GM18868 (cell line): Measurements from ENCODE around the gene GUK1.
"Not testable (repeated sequence)": the region's sequence is repeated elsewhere in the genome, so short reads cannot be mapped to it uniquely, and the experiment has no call there.

Experiments
- ATAC-seq: cut with Tn5 transposase; IDR thresholded peaks from one replicate; pipeline ENCODE4 v1.9.1; 2021; ENCODE audit warnings: mild to moderate bottlenecking, moderate library complexity; ENCODE audit not compliant: unreplicated experiment

GUK1 gene

GRCh38 chr1:228104526-228105269 is 35.4 kb upstream of the GUK1 start:
- no peak for ATAC-seq

- no peak for ATAC-seq
Observed at GRCh38 chr1:228105270-228105995, 34.6 kb upstream of the GUK1 start.

- ATAC-seq, result no peak
Observed at GRCh38 chr1:228105996-228106799, 33.9 kb upstream of the GUK1 start.

- no peak for ATAC-seq
Observed at GRCh38 chr1:228106800-228107054, 33.4 kb upstream of the GUK1 start.

GRCh38 chr1:228107636-228108035 is 32.4 kb upstream of the GUK1 start:
- no peak for ATAC-seq

- no peak for ATAC-seq
Observed at GRCh38 chr1:228108055-228108690, 31.9 kb upstream of the GUK1 start.

- no peak for ATAC-seq
Observed at GRCh38 chr1:228108742-228109072, 31.4 kb upstream of the GUK1 start.

GRCh38 chr1:228109073-228109961 is 30.8 kb upstream of the GUK1 start, which contains the start of gene MRPL55:
TSS of gene MRPL55 (minus strand) at chr1:228109299. CDS start at chr1:228108260, 1,039 bp downstream.
- peak; percentile 86 for ATAC-seq

- peak; percentile 14 for ATAC-seq
Observed at GRCh38 chr1:228109962-228110488, 30.1 kb upstream of the GUK1 start.

- no peak for ATAC-seq
Observed at GRCh38 chr1:228110556-228110955, 29.5 kb upstream of the GUK1 start.

- not testable (repeated sequence) for ATAC-seq
Observed at GRCh38 chr1:228111315-228111714, 28.8 kb upstream of the GUK1 start.

GRCh38 chr1:228112167-228112566 is 27.9 kb upstream of the GUK1 start:
- no peak for ATAC-seq

GRCh38 chr1:228112617-228113016 is 27.5 kb upstream of the GUK1 start:
- no peak for ATAC-seq

GRCh38 chr1:228114827-228115226 is 25.3 kb upstream of the GUK1 start:
- no peak for ATAC-seq

- ATAC-seq, result no peak
Observed at GRCh38 chr1:228117335-228117734, 22.7 kb upstream of the GUK1 start.

GRCh38 chr1:228118040-228118439 is 22.0 kb upstream of the GUK1 start:
- ATAC-seq, result no peak

- ATAC-seq, result no peak
Observed at GRCh38 chr1:228120351-228120750, 19.7 kb upstream of the GUK1 start.

GRCh38 chr1:228120857-228121489 is 19.1 kb upstream of the GUK1 start:
- no peak for ATAC-seq

GRCh38 chr1:228122921-228123441 is 17.1 kb upstream of the GUK1 start:
- ATAC-seq, result no peak
